ENCODE data around the gene RASSF8. TPM values are rescaled to one million over a fixed set of nuclear protein-coding genes. Genes with fewer than 3 reads are reported as not detected.

The RASSF8 gene
- polyA plus RNA-seq, 3 donors: 0.08 to 0.39 TPM; not detected in 1

- H3K36me3 ChIP-seq (replicated peaks in 1 of 2; ENCODE audit: control insufficient read depth in 1 of 2, insufficient read depth in 2 of 2, low read length in 2 of 2): no peaks in the 10 kb centered on the region
- H3K9me3 ChIP-seq (replicated peaks in 1 of 2; ENCODE audit: control insufficient read depth in 1 of 2, insufficient read depth in 1 of 2, low read length in 2 of 2): no peaks in the 10 kb centered on the region
- DNase-seq: no peak
- no peak overlapping the region for H2AFZ ChIP-seq (ENCODE audit: insufficient read depth, low read depth, low read length, poor library complexity, severe bottlenecking)
- Mint-ChIP-seq H3K27me3 (ENCODE audit: low read depth in 3 of 3) (peaks cover 0 to 2% (median 0%) of the 10 kb centered on the region in 3 donors), H3K9me3 (peaks cover 0 to 2% (median 0%) of the 10 kb centered on the region in 7 donors), H3K4me1 (no peaks in the 10 kb centered on the region), H3K36me3 (no peaks in the 10 kb centered on the region), H3K4me3 (no peak overlapping the region), H3K27ac (no peak overlapping the region)
- no peak overlapping the region for H3K9ac ChIP-seq (ENCODE audit: insufficient read depth, low read length, poor library complexity, severe bottlenecking)
- no peaks in the 10 kb centered on the region for H3K4me1 ChIP-seq (ENCODE audit: control insufficient read depth in 1 of 2, insufficient read depth in 2 of 2, low read length in 2 of 2)
- H3K27ac ChIP-seq (ENCODE audit: low read depth in 1 of 2, low read length in 2 of 2): no peak overlapping the region
- no peaks in the 10 kb centered on the region for H4K20me1 ChIP-seq (ENCODE audit: insufficient read depth, low read length)
- no peak for TF ChIP-seq CTCF (IDR thresholded peaks at IDR 0.05)
- intact Hi-C loops (cut with micrococcal nuclease): no loop called here
- H3K27me3 ChIP-seq (ENCODE audit: control insufficient read depth in 2 of 2, insufficient read depth in 2 of 2, low read length in 2 of 2): no peaks in the 10 kb centered on the region
- no peak overlapping the region for H3K4me3 ChIP-seq (replicated peaks in 1 of 3; ENCODE audit: low read depth in 2 of 3, low read length in 3 of 3)
- no peak overlapping the region for H3K4me2 ChIP-seq (replicated peaks; ENCODE audit: extremely low read depth, low read length, poor library complexity, severe bottlenecking)
- H3K79me2 ChIP-seq (ENCODE audit: insufficient read depth, low read length): no peaks in the 10 kb centered on the region
Observed at GRCh38 chr12:25986180-25986579, 27.7 kb downstream of the RASSF8 start.

- Mint-ChIP-seq H3K27ac (no peak overlapping the region), H3K4me1 (no peaks in the 10 kb centered on the region), H3K9me3 (peaks cover 0 to 3% (median 0%) of the 10 kb centered on the region in 7 donors), H3K4me3 (no peak overlapping the region), H3K36me3 (no peaks in the 10 kb centered on the region), H3K27me3 (ENCODE audit: low read depth in 3 of 3) (peaks cover 0 to 2% (median 0%) of the 10 kb centered on the region in 3 donors)
- no peak for TF ChIP-seq CTCF (IDR thresholded peaks at IDR 0.05)
- Histone ChIP-seq H3K4me1 (ENCODE audit: control insufficient read depth in 1 of 2, insufficient read depth in 2 of 2, low read length in 2 of 2) (no peaks in the 10 kb centered on the region), H3K79me2 (ENCODE audit: insufficient read depth, low read length) (no peaks in the 10 kb centered on the region), H3K4me3 (replicated peaks in 1 of 3; ENCODE audit: low read depth in 2 of 3, low read length in 3 of 3) (no peak overlapping the region), H3K9me3 (replicated peaks in 1 of 2; ENCODE audit: control insufficient read depth in 1 of 2, insufficient read depth in 1 of 2, low read length in 2 of 2) (no peaks in the 10 kb centered on the region), H3K27ac (ENCODE audit: low read depth in 1 of 2, low read length in 2 of 2) (no peak overlapping the region), H2AFZ (ENCODE audit: insufficient read depth, low read depth, low read length, poor library complexity, severe bottlenecking) (no peak overlapping the region), H3K36me3 (replicated peaks in 1 of 2; ENCODE audit: control insufficient read depth in 1 of 2, insufficient read depth in 2 of 2, low read length in 2 of 2) (no peaks in the 10 kb centered on the region), H4K20me1 (ENCODE audit: insufficient read depth, low read length) (no peaks in the 10 kb centered on the region), H3K4me2 (replicated peaks; ENCODE audit: extremely low read depth, low read length, poor library complexity, severe bottlenecking) (no peak overlapping the region), H3K9ac (ENCODE audit: insufficient read depth, low read length, poor library complexity, severe bottlenecking) (no peak overlapping the region), H3K27me3 (ENCODE audit: control insufficient read depth in 2 of 2, insufficient read depth in 2 of 2, low read length in 2 of 2) (no peaks in the 10 kb centered on the region)
- intact Hi-C loops (cut with micrococcal nuclease): no loop called here
- WGBS (ENCODE audit: insufficient coverage): no CpG with 5 or more reads among the region's 2 CpGs
- no peak for DNase-seq
Observed at GRCh38 chr12:25988505-25988904, 30.0 kb downstream of the RASSF8 start.
